HepG2 (cell line): ENCODE measurements around the gene WSB1.

Source experiments
- GPN1 ChIP-seq: sonication (generic); formaldehyde crosslinking; IDR thresholded peaks from 2 replicates; pipeline ENCODE4 v1.5.1; 2020; ENCODE audit warnings: missing genetic modification reagents, borderline replicate concordance
- HNF4A ChIP-seq: sonication (generic); formaldehyde crosslinking; IDR thresholded peaks from 2 replicates; pipeline ENCODE4 v1.4.0; 2020; ENCODE audit warnings: missing genetic modification reagents
- JUND ChIP-seq: sonication (generic); formaldehyde crosslinking; IDR thresholded peaks from 2 replicates; pipeline ENCODE4 v1.8.0; 2022; ENCODE audit warnings: mild to moderate bottlenecking, missing genetic modification reagents
- MAF1 ChIP-seq: sonication (generic); formaldehyde crosslinking; IDR thresholded peaks from 2 replicates; pipeline ENCODE4 v1.5.0; 2020; ENCODE audit warnings: missing genetic modification reagents, borderline replicate concordance
- MZF1 ChIP-seq: sonication (generic); formaldehyde crosslinking; IDR thresholded peaks from 2 replicates; pipeline ENCODE4 v1.8.1; 2023; ENCODE audit warnings: mild to moderate bottlenecking, missing genetic modification reagents, borderline replicate concordance
- SRF ChIP-seq: IDR thresholded peaks from 2 replicates; pipeline ENCODE4 v1.6.1; 2011; ENCODE audit warnings: mild to moderate bottlenecking, low read depth, low read length, moderate library complexity
- TCF7 ChIP-seq: sonication (generic); IDR thresholded peaks from 2 replicates; pipeline ENCODE4 v1.6.1; 2016; ENCODE audit warnings: antibody characterized with exemption, low read depth
- YY1 ChIP-seq: IDR thresholded peaks from 2 replicates; pipeline ENCODE4 v1.6.1; 2011; ENCODE audit warnings: low read length, low read depth, moderate library complexity, mild to moderate bottlenecking; ENCODE audit not compliant: insufficient read depth, insufficient replicate concordance
- TF ChIP-seq, protein P1 (sequence below): sonication (generic); formaldehyde crosslinking; IDR thresholded peaks from 2 replicates; pipeline ENCODE4 v1.4.0; 2020; ENCODE audit warnings: missing genetic modification reagents
- TF ChIP-seq, protein P2 (sequence below): sonication (generic); formaldehyde crosslinking; IDR thresholded peaks from 2 replicates; pipeline ENCODE4 v1.4.0; 2020; ENCODE audit warnings: missing genetic modification reagents

DNA sequence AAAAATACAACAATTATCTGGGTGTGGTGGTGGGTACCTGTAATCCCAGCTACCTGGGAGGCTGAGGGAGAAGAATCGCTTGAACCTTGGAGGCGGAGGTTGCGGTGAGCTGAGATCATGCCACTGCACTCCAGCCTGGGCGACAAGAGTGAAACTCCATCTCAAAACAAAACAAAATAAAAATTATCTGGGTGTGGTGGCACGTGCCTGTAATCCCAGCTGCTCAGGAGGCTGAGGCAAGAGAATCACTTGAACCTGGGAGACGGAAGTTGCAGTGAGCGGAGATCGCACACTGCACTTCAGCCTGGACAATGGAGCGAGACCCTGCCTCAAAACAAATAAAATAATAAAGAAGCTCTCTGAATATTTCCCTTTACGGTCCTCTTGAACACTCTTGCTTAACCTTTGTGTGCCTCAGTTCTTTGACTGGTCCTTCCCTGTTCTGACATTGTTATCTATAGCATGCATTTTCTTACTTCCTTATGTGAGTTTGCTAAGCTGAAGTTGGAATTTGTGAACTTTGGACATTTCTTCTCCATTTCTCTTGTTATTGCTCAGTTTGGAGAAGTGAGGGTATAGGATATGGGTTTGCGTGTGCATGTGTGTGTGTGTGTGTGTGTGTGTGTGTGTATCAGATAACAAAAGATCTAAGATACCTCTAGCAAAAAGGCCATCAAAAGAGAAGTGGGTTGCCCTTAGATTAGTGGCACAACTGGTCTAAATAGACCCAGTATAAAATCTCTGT is 29.7 kb upstream of the WSB1 start:
- TF ChIP-seq MAF1 (CRISPR knock-in tag) (no peak), GPN1 (CRISPR knock-in tag) (no peak), JUND (CRISPR knock-in tag) (no peak), SRF (no peak), TCF7 (no peak), YY1 (no peak), HNF4A (CRISPR knock-in tag) (no peak), MZF1 (CRISPR knock-in tag) (no peak)
- TF ChIP-seq, protein P1, sequence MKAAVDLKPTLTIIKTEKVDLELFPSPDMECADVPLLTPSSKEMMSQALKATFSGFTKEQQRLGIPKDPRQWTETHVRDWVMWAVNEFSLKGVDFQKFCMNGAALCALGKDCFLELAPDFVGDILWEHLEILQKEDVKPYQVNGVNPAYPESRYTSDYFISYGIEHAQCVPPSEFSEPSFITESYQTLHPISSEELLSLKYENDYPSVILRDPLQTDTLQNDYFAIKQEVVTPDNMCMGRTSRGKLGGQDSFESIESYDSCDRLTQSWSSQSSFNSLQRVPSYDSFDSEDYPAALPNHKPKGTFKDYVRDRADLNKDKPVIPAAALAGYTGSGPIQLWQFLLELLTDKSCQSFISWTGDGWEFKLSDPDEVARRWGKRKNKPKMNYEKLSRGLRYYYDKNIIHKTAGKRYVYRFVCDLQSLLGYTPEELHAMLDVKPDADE (CRISPR knock-in tag): no peak
- TF ChIP-seq, protein P2, sequence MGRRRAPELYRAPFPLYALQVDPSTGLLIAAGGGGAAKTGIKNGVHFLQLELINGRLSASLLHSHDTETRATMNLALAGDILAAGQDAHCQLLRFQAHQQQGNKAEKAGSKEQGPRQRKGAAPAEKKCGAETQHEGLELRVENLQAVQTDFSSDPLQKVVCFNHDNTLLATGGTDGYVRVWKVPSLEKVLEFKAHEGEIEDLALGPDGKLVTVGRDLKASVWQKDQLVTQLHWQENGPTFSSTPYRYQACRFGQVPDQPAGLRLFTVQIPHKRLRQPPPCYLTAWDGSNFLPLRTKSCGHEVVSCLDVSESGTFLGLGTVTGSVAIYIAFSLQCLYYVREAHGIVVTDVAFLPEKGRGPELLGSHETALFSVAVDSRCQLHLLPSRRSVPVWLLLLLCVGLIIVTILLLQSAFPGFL (CRISPR knock-in tag): no peak
